KMS-11 (cell line): ENCODE data around the gene GALNT5.

ENCODE experiments used
- H2AFZ ChIP-seq: fragments of 200-600 bp; sonication (generic); 2 replicates; pipeline ENCODE4 v1.6.1; 2016; ENCODE audit warnings: antibody characterized with exemption, mixed run types, low read depth
- H3K27ac ChIP-seq: fragments of 200-600 bp; sonication (generic); 2 replicates; pipeline ENCODE4 v1.6.1; 2016; ENCODE audit warnings: mild to moderate bottlenecking, mixed run types
- H3K27me3 ChIP-seq: fragments of 200-600 bp; sonication (generic); 2 replicates; pipeline ENCODE4 v1.6.1; 2017; ENCODE audit warnings: mild to moderate bottlenecking, low read depth, mixed run types, moderate library complexity; ENCODE audit not compliant: insufficient read depth
- H3K36me3 ChIP-seq: fragments of 200-600 bp; sonication (generic); 2 replicates; pipeline ENCODE4 v1.6.1; 2017; ENCODE audit warnings: mild to moderate bottlenecking, mixed run types; ENCODE audit not compliant: insufficient read depth
- H3K4me1 ChIP-seq: fragments of 200-600 bp; sonication (generic); 2 replicates; pipeline ENCODE4 v1.6.1; 2016; ENCODE audit warnings: mild to moderate bottlenecking, low read depth, mixed run types; ENCODE audit not compliant: poor library complexity, severe bottlenecking
- H3K4me2 ChIP-seq: fragments of 200-600 bp; sonication (generic); 2 replicates; pipeline ENCODE4 v1.7.0; 2016; ENCODE audit warnings: mild to moderate bottlenecking, mixed run types
- H3K4me3 ChIP-seq: fragments of 200-600 bp; sonication (generic); IDR thresholded peaks from 2 replicates; pipeline ENCODE4 v1.6.1; 2017; ENCODE audit warnings: low read depth, low read length, mixed read lengths; ENCODE audit not compliant: insufficient read depth
- H3K79me2 ChIP-seq: fragments of 200-600 bp; sonication (generic); 2 replicates; pipeline ENCODE4 v1.6.1; 2016; ENCODE audit warnings: low read depth, mixed run types; ENCODE audit not compliant: insufficient read depth
- H3K9ac ChIP-seq: fragments of 200-600 bp; sonication (generic); 2 replicates; pipeline ENCODE4 v1.6.1; 2016; ENCODE audit warnings: mild to moderate bottlenecking, mixed run types
- H4K20me1 ChIP-seq: fragments of 200-600 bp; sonication (generic); 2 replicates; pipeline ENCODE4 v1.6.1; 2016; ENCODE audit warnings: mild to moderate bottlenecking, mixed run types; ENCODE audit not compliant: insufficient read depth
- CTCF ChIP-seq: fragments of 200-600 bp; sonication (generic); conservative IDR thresholded peaks from 2 replicates; pipeline ENCODE4 v1.6.1; 2017; ENCODE audit warnings: low read depth, mild to moderate bottlenecking, antibody characterized with exemption, low read length, moderate library complexity, mixed read lengths

GALNT5 gene

GRCh38 chr2:157334335-157334734, 76.8 kb downstream of the GALNT5 start:
- TF ChIP-seq CTCF: no peak
- H3K79me2 ChIP-seq: no peaks in the 10 kb centered on the region
- no peak overlapping the region for H3K4me3 ChIP-seq
- H4K20me1 ChIP-seq: no peaks in the 10 kb centered on the region
- no peaks in the 10 kb centered on the region for H3K27me3 ChIP-seq
- H3K4me1 ChIP-seq: peaks cover 10% of the 10 kb centered on the region
- no peak overlapping the region for H3K27ac ChIP-seq
- no peak overlapping the region for H3K4me2 ChIP-seq
- no peaks in the 10 kb centered on the region for H3K36me3 ChIP-seq
- H3K9ac ChIP-seq: no peak overlapping the region
- no peak overlapping the region for H2AFZ ChIP-seq

- no peak for TF ChIP-seq CTCF
- H3K4me2 ChIP-seq: no peak overlapping the region
- H3K9ac ChIP-seq: no peak overlapping the region
Observed at GRCh38 chr2:157334797-157335196, 77.3 kb downstream of the GALNT5 start.

GRCh38 chr2:157336137-157337010, 78.9 kb downstream of the GALNT5 start:
- no peaks in the 10 kb centered on the region for H3K27me3 ChIP-seq
- peaks cover 10% of the 10 kb centered on the region for H3K4me1 ChIP-seq
- no peak overlapping the region for H3K9ac ChIP-seq
- H3K36me3 ChIP-seq: no peaks in the 10 kb centered on the region
- no peak overlapping the region for H2AFZ ChIP-seq
- H3K79me2 ChIP-seq: no peaks in the 10 kb centered on the region
- peak; percentile 98 for TF ChIP-seq CTCF
- H4K20me1 ChIP-seq: no peaks in the 10 kb centered on the region
- H3K4me3 ChIP-seq: no peak overlapping the region
- no peak overlapping the region for H3K27ac ChIP-seq
- no peak overlapping the region for H3K4me2 ChIP-seq

More at GRCh38 chr2:157334797-157335196, 77.3 kb downstream of the GALNT5 start:
- Histone ChIP-seq H3K79me2 (no peaks in the 10 kb centered on the region), H2AFZ (no peak overlapping the region), H4K20me1 (no peaks in the 10 kb centered on the region), H3K36me3 (no peaks in the 10 kb centered on the region), H3K4me1 (peaks cover 10% of the 10 kb centered on the region), H3K27me3 (no peaks in the 10 kb centered on the region), H3K4me3 (no peak overlapping the region), H3K27ac (no peak overlapping the region)

- Histone ChIP-seq H3K9ac (no peak overlapping the region), H3K4me3 (no peak overlapping the region), H3K79me2 (no peaks in the 10 kb centered on the region), H2AFZ (no peak overlapping the region), H3K36me3 (no peaks in the 10 kb centered on the region), H4K20me1 (no peaks in the 10 kb centered on the region), H3K27ac (no peak overlapping the region), H3K27me3 (no peaks in the 10 kb centered on the region), H3K4me2 (no peak overlapping the region), H3K4me1 (no peaks in the 10 kb centered on the region)
- no peak for TF ChIP-seq CTCF
Observed at GRCh38 chr2:157337978-157338377, 80.5 kb downstream of the GALNT5 start.
